ENCODE measurements around the gene PLAAT5. TPM values are rescaled to one million over a fixed set of nuclear protein-coding genes. Genes with fewer than 3 reads are reported as not detected.

PLAAT5 gene
- total RNA-seq, 1 experiment from 2014 or later, result 0.06 TPM

Other genes with a start within 250 kb of the PLAAT5 start
- gene SLC22A25, start 247.6 kb downstream of the PLAAT5 start, total RNA-seq (2014; rRNA removed; shearing (Covaris generic)), result not detected in 2 replicates
- gene SLC22A9, start 121.4 kb downstream of the PLAAT5 start, total RNA-seq (2014; rRNA removed; shearing (Covaris generic)), result not detected in 2 replicates
- 0.14 TPM in 1 of 2 replicates, not detected in the other for gene LGALS12, start 14.9 kb upstream of the PLAAT5 start, total RNA-seq (2014; rRNA removed; shearing (Covaris generic))
- 0.18 and 0.38 TPM in 2 replicates for gene PLAAT4, start 45.6 kb upstream of the PLAAT5 start, total RNA-seq (2014; rRNA removed; shearing (Covaris generic))
- gene PLAAT2, start 72.2 kb upstream of the PLAAT5 start, total RNA-seq (2014; rRNA removed; shearing (Covaris generic)), result not detected in 2 replicates
- gene PLAAT3, start 123.3 kb upstream of the PLAAT5 start, total RNA-seq (2014; rRNA removed; shearing (Covaris generic)), result 7.7 and 10.0 TPM in 2 replicates
- 25.1 and 26.4 TPM in 2 replicates for gene ATL3, start 180.2 kb upstream of the PLAAT5 start, total RNA-seq (2014; rRNA removed; shearing (Covaris generic))
- 63.8 and 70.2 TPM in 2 replicates for gene RTN3, start 190.3 kb upstream of the PLAAT5 start, total RNA-seq (2014; rRNA removed; shearing (Covaris generic))